D721Med (cell line): Measurements from ENCODE around the gene SLC7A6.

Experiments used
- DNase-seq: peaks from one replicate; pipeline ENCODE4 v3.0.0; 2011; ENCODE audit warnings: low spot score; ENCODE audit not compliant: insufficient read length
- FAIRE-seq: peaks from 2 replicates; lab custom pipeline; 2011; peaks lifted over from hg19 to GRCh38; lab: Jason Lieb, UNC
- CTCF ChIP-seq: IDR thresholded peaks from 2 replicates; pipeline ENCODE4 v1.5.1; 2012; ENCODE audit warnings: mild to moderate bottlenecking, control low read depth; ENCODE audit not compliant: insufficient read depth; ENCODE audit errors: missing control alignments

SLC7A6 gene

GRCh38 chr16:68347605-68348004 lies 83.3 kb downstream of the SLC7A6 start:
- no peak for TF ChIP-seq CTCF

GRCh38 chr16:68348639-68349445 lies 84.5 kb downstream of the SLC7A6 start:
- no peak for TF ChIP-seq CTCF
- FAIRE-seq = no peak
- no peak for DNase-seq

More at GRCh38 chr16:68347605-68348004, 83.3 kb downstream of the SLC7A6 start:
- no peak for DNase-seq
- no peak for FAIRE-seq

GRCh38 chr16:68349838-68350410 lies 85.6 kb downstream of the SLC7A6 start:
- no peak for DNase-seq
- no peak for FAIRE-seq
- TF ChIP-seq CTCF = no peak

- DNase-seq = no peak
- TF ChIP-seq CTCF = no peak
- FAIRE-seq = no peak
These were observed 86.6 kb downstream of the SLC7A6 start for GRCh38 chr16:68350813-68351350.
